Endothelial cell of coronary artery (primary cell): ENCODE data around the gene DHODH. TPM values are rescaled to one million over a fixed set of nuclear protein-coding genes. Genes with fewer than 3 reads are reported as not detected.

Experiments
- total RNA-seq: library from RNA; depleted of rRNA; stranded (reverse); fragments of >200 nt; gene quantifications from 2 replicates; pipeline ENCODE4 v1.2.3, GENCODE V29; 2014

The DHODH gene
- 3.7 TPM in 2 replicates for total RNA-seq

DNA sequence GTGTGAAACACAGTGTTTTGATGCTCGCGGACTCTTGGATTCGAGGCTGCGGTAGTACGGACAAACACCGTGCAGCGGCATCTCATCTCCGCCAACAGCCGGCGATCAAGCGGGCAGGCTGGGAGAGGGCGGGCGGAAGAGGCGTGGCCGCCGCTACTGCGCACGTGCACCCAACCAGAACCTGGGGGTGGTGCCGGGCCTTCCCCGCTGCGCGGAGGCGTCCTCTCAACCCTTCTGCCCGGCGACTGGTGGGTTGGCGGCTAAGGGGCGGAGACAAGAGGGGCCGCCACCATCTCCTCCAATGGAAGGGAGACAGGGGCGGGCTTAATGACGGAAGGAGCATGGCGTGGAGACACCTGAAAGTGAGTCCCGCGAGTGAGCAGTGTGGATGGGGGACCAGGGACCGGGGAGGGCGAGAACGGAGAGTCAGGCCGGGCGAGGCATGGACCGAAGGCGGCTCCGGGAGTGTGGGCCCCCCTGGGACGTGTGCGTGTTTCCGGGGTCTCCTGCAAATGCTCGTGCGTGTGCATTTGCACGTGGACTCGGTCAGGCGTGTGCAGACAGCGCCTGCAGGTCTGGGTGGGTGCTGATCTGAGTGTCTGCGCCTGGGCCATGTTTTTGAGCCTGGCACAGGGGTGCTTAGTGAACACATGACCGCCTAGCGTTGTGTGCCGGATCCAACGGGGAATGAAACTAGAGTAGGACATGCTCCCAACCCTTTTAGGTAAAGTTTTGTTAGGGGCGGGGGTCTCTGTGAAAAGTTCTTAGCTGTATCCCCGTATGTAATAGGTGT, at the start of gene DHODH:
Gene DHODH (plus strand): TSS at position 321 of the 793 bp plus-strand sequence. CDS start 21 bp downstream, at position 342.

GRCh38 chr16:72054254-72054847, 45.8 kb downstream of the DHODH start, which contains the start of gene HP:
Gene HP (plus strand): TSS chr16:72054505. CDS start chr16:72054653, 148 bp downstream.

Other genes starting within 250 kb of the DHODH start
- 42.5 and 60.1 TPM in 2 replicates for gene AP1G1, start 199.9 kb upstream of the DHODH start, total RNA-seq
- gene ATXN1L, start 162.8 kb upstream of the DHODH start, total RNA-seq = 11.3 and 16.5 TPM in 2 replicates
- 4.5 and 5.5 TPM in 2 replicates for gene ZNF821, start 124.6 kb upstream of the DHODH start, total RNA-seq
- gene IST1, start 113.2 kb upstream of the DHODH start, total RNA-seq = 133 and 151 TPM in 2 replicates
- not detected in 2 replicates for gene PKD1L3, start 8.3 kb upstream of the DHODH start, total RNA-seq
- not detected in 2 replicates for gene HP, start 45.8 kb downstream of the DHODH start, total RNA-seq
- not detected in 2 replicates for gene HPR, start 54.5 kb downstream of the DHODH start, total RNA-seq
- 5.9 and 6.7 TPM in 2 replicates for gene TXNL4B, start 84.9 kb downstream of the DHODH start, total RNA-seq
- gene DHX38, start 85.1 kb downstream of the DHODH start, total RNA-seq = 109 and 116 TPM in 2 replicates
- gene PMFBP1, start 163.4 kb downstream of the DHODH start, total RNA-seq = 0.38 and 0.63 TPM in 2 replicates